H9 (cell line): ENCODE results near the gene PIP5K1C. TPM values are rescaled to one million over a fixed set of nuclear protein-coding genes. Genes with fewer than 3 reads are reported as not detected.

Experiments used
- DNase-seq: peaks from one replicate; pipeline ENCODE4 v3.0.0-alpha.2; 2017
- H2AFZ ChIP-seq: one replicate; pipeline ENCODE4 v1.6.1; 2013; ENCODE audit warnings: mild to moderate bottlenecking, low read length, control low read depth, moderate library complexity
- H2AK5ac ChIP-seq: 2 replicates; pipeline ENCODE4 v1.6.1; 2013; ENCODE audit warnings: low read length, control low read depth, mixed read lengths; ENCODE audit not compliant: insufficient read length
- H2BK120ac ChIP-seq: one replicate; pipeline ENCODE4 v1.6.1; 2013; ENCODE audit warnings: low read depth, mild to moderate bottlenecking, low read length, control low read depth, inconsistent platforms; ENCODE audit not compliant: poor library complexity, severe bottlenecking
- H2BK12ac ChIP-seq: 2 replicates; pipeline ENCODE4 v1.6.1; 2013; ENCODE audit warnings: low read length, control low read depth, mixed read lengths, low read depth; ENCODE audit not compliant: insufficient read length
- H2BK15ac ChIP-seq: 2 replicates; pipeline ENCODE4 v1.6.1; 2013; ENCODE audit warnings: low read depth, low read length, control low read depth
- H2BK20ac ChIP-seq: one replicate; pipeline ENCODE4 v1.6.1; 2013; ENCODE audit warnings: low read depth, mild to moderate bottlenecking, low read length, control low read depth, inconsistent platforms; ENCODE audit not compliant: poor library complexity, severe bottlenecking
- H2BK5ac ChIP-seq: 2 replicates; pipeline ENCODE4 v1.6.1; 2013; ENCODE audit warnings: low read length, control low read depth, mixed read lengths; ENCODE audit not compliant: insufficient read length
- H3K14ac ChIP-seq: 2 replicates; pipeline ENCODE4 v1.6.1; 2013; ENCODE audit warnings: low read length, control low read depth; ENCODE audit not compliant: insufficient read depth
- H3K18ac ChIP-seq: 2 replicates; pipeline ENCODE4 v1.6.1; 2013; ENCODE audit warnings: low read depth, mild to moderate bottlenecking, mixed read lengths, low read length, control low read depth; ENCODE audit not compliant: insufficient read length
- H3K23ac ChIP-seq: 2 replicates; pipeline ENCODE4 v1.6.1; 2013; ENCODE audit warnings: low read length, control low read depth, mixed read lengths, low read depth; ENCODE audit not compliant: insufficient read length
- H3K23me2 ChIP-seq: 2 replicates; pipeline ENCODE4 v1.6.1; 2013; ENCODE audit warnings: low read depth, mild to moderate bottlenecking, mixed read lengths, low read length, control low read depth; ENCODE audit not compliant: insufficient read length, poor library complexity, severe bottlenecking
- H3K27ac ChIP-seq: 2 replicates; pipeline ENCODE4 v1.5.1; 2013; ENCODE audit warnings: low read length, control low read depth, mixed read lengths, low read depth; ENCODE audit not compliant: insufficient read length
- H3K27me3 ChIP-seq: 2 replicates; pipeline ENCODE4 v1.6.1; 2013; ENCODE audit warnings: low read length, control low read depth, inconsistent platforms; ENCODE audit not compliant: insufficient read depth
- H3K4ac ChIP-seq: 2 replicates; pipeline ENCODE4 v1.6.1; 2013; ENCODE audit warnings: low read depth, mild to moderate bottlenecking, control low read depth, inconsistent platforms, low read length, moderate library complexity
- H3K4me1 ChIP-seq: 2 replicates; pipeline ENCODE4 v1.6.1; 2013; ENCODE audit warnings: low read length, control low read depth, inconsistent platforms; ENCODE audit not compliant: insufficient read depth
- H3K4me2 ChIP-seq: 2 replicates; pipeline ENCODE4 v1.6.1; 2013; ENCODE audit warnings: low read length, control low read depth, mixed read lengths; ENCODE audit not compliant: insufficient read length, insufficient read depth
- H3K56ac ChIP-seq: 2 replicates; pipeline ENCODE4 v1.6.1; 2013; ENCODE audit warnings: low read depth, mild to moderate bottlenecking, mixed read lengths, low read length, control low read depth; ENCODE audit not compliant: insufficient read length
- H3K79me1 ChIP-seq: 2 replicates; pipeline ENCODE4 v1.6.1; 2013; ENCODE audit warnings: low read depth, mild to moderate bottlenecking, moderate library complexity, low read length, control low read depth, inconsistent platforms; ENCODE audit not compliant: insufficient read depth, poor library complexity, severe bottlenecking
- H3K79me2 ChIP-seq: 2 replicates; pipeline ENCODE4 v1.6.1; 2013; ENCODE audit warnings: low read length, control low read depth, inconsistent platforms; ENCODE audit not compliant: insufficient read depth
- H3K9ac ChIP-seq: 2 replicates; pipeline ENCODE4 v1.6.1; 2013; ENCODE audit warnings: low read length, control low read depth, mixed read lengths; ENCODE audit not compliant: insufficient read length; ENCODE audit errors: extremely low read depth
- H3K9me3 ChIP-seq: one replicate; pipeline ENCODE4 v1.6.1; 2013; ENCODE audit warnings: low read depth, low read length, inconsistent platforms; ENCODE audit not compliant: control insufficient read depth
- H3T11ph ChIP-seq: one replicate; pipeline ENCODE4 v1.6.1; 2013; ENCODE audit warnings: mild to moderate bottlenecking, low read length, control low read depth, inconsistent platforms
- H4K20me1 ChIP-seq: one replicate; pipeline ENCODE4 v1.6.1; 2013; ENCODE audit not compliant: control insufficient read depth, insufficient read length, insufficient read depth
- H4K5ac ChIP-seq: 2 replicates; pipeline ENCODE4 v1.6.1; 2013; ENCODE audit warnings: low read depth, mild to moderate bottlenecking, mixed read lengths, low read length, control low read depth; ENCODE audit not compliant: insufficient read length
- H4K8ac ChIP-seq: replicated peaks from 2 replicates; pipeline ENCODE4 v1.6.1; 2013; ENCODE audit warnings: low read length, control low read depth, mixed read lengths, low read depth; ENCODE audit not compliant: insufficient read length
- H4K91ac ChIP-seq: 2 replicates; pipeline ENCODE4 v1.6.1; 2013; ENCODE audit warnings: low read depth, mild to moderate bottlenecking, moderate library complexity, mixed read lengths, low read length, control low read depth; ENCODE audit not compliant: insufficient read length
- H3K27ac Mint-ChIP-seq, 3 experiments: 2 replicates in 2 of 3; 3 replicates in 1 of 3; pipeline ENCODE4 v1.8.0; 2020 to 2021; ENCODE audit warnings: mixed read lengths in 3 of 3, mild to moderate bottlenecking in 1 of 3, moderate library complexity in 1 of 3
- H3K27me3 Mint-ChIP-seq: 2 replicates; pipeline ENCODE4 v1.8.0; 2021; ENCODE audit warnings: low read depth, mild to moderate bottlenecking, moderate library complexity, mixed read lengths
- H3K36me3 Mint-ChIP-seq, 3 experiments: 2 replicates in 2 of 3; 3 replicates in 1 of 3; pipeline ENCODE4 v1.8.0; 2020 to 2021; ENCODE audit warnings: low read depth in 3 of 3, mixed read lengths in 3 of 3; ENCODE audit not compliant: insufficient read depth in 1 of 3
- H3K4me1 Mint-ChIP-seq, 2 experiments: 2 replicates each; pipeline ENCODE4 v1.8.0; 2020; ENCODE audit warnings: mixed read lengths in 2 of 2
- H3K4me3 Mint-ChIP-seq, 2 experiments: 2 replicates in 1 of 2; 3 replicates in 1 of 2; pipeline ENCODE4 v1.8.0; 2020 to 2021; ENCODE audit warnings: mild to moderate bottlenecking in 2 of 2, mixed read lengths in 2 of 2, moderate library complexity in 1 of 2
- H3K9me3 Mint-ChIP-seq, 2 experiments: 2 replicates in 1 of 2; 3 replicates in 1 of 2; pipeline ENCODE4 v1.8.0; 2020; ENCODE audit warnings: mild to moderate bottlenecking in 2 of 2, mixed read lengths in 2 of 2, moderate library complexity in 1 of 2
- CTCF ChIP-seq: fragments of 200-600 bp; sonication (generic); conservative IDR thresholded peaks from 3 replicates; pipeline ENCODE4 v1.8.0; 2021; ENCODE audit warnings: antibody characterized with exemption, mild to moderate bottlenecking
- WGBS: extraction: QIAGEN DNeasy Blood & Tissue Kit; methylation state at CpG from one replicate; pipeline ENCODE4 v1.1.7; 2013; ENCODE audit warnings: missing lambda C conversion rate, low lambda C conversion rate, mixed read lengths; ENCODE audit not compliant: insufficient read length; ENCODE audit errors: extremely low coverage; 5-methylcytosine and 5-hydroxymethylcytosine counted together
- total RNA-seq: library from RNA; stranded (reverse); gene quantifications from 2 replicates; pipeline ENCODE4 v1.2.1, GENCODE V29; 2021

PIP5K1C gene
- total RNA-seq, 1 experiment from 2014 or later: 41.7 TPM

GRCh38 chr19:3730457-3730958, 30.2 kb upstream of the PIP5K1C start:
- no peaks in the 10 kb centered on the region for H3K79me2 ChIP-seq
- Mint-ChIP-seq H3K4me3 (no peak overlapping the region), H3K27ac (peak overlapping the region in 2 of 3 experiments; percentile 18 to 28; a peak in 2 of 7 replicates), H3K9me3 (no peaks in the 10 kb centered on the region), H3K27me3 (no peaks in the 10 kb centered on the region), H3K36me3 (peaks cover 0 to 29% (median 5%) of the 10 kb centered on the region in 3 experiments; a peak in 5 of 7 replicates), H3K4me1 (peaks cover 11 to 23% of the 10 kb centered on the region in 2 experiments)
- WGBS: no CpG with 5 or more reads among the region's 32 CpGs
- H3K27me3 ChIP-seq: no peaks in the 10 kb centered on the region
- no peak overlapping the region for H3K27ac ChIP-seq
- no peak overlapping the region for H2BK15ac ChIP-seq
- no peak overlapping the region for H2AFZ ChIP-seq
- TF ChIP-seq CTCF: no peak
- H2BK12ac ChIP-seq: no peak overlapping the region
- H3K23me2 ChIP-seq: no peaks in the 10 kb centered on the region
- H4K8ac ChIP-seq: no peak overlapping the region
- no peak overlapping the region for H3K56ac ChIP-seq
- H3K18ac ChIP-seq: no peak overlapping the region
- no peak overlapping the region for H3K23ac ChIP-seq
- H3K9me3 ChIP-seq: no peaks in the 10 kb centered on the region
- H2BK120ac ChIP-seq: no peak overlapping the region
- H4K91ac ChIP-seq: no peak overlapping the region
- H4K20me1 ChIP-seq: no peaks in the 10 kb centered on the region
- H3K4me2 ChIP-seq: no peak overlapping the region
- H3T11ph ChIP-seq: no peak overlapping the region
- no peak overlapping the region for H2AK5ac ChIP-seq
- no peak overlapping the region for H3K4ac ChIP-seq
- H4K5ac ChIP-seq: no peak overlapping the region
- no peaks in the 10 kb centered on the region for H3K4me1 ChIP-seq
- DNase-seq: no peak
- H3K9ac ChIP-seq: no peak overlapping the region
- H2BK5ac ChIP-seq: no peak overlapping the region
- H3K79me1 ChIP-seq: no peaks in the 10 kb centered on the region
- no peak overlapping the region for H3K14ac ChIP-seq
- no peak overlapping the region for H2BK20ac ChIP-seq
